Esophagus squamous epithelium (tissue), 4 donors: Measurements from ENCODE around the gene SSRP1.

Source experiments
- POLR2A ChIP-seq, 4 donors: fragments of 450-650 bp; IDR thresholded peaks; one replicate each; pipeline ENCODE4 v1.6.1; 2017; ENCODE audit warnings: antibody characterized with exemption in 4 of 4, mild to moderate bottlenecking in 4 of 4, moderate library complexity in 3 of 4
- TF ChIP-seq, protein P1 (sequence below), 6 experiments: fragments of 450-650 bp in 4 of 6; fragments of 200-600 bp in 2 of 6; sonication (generic) in 2 of 6; IDR thresholded peaks; one replicate each; pipeline ENCODE4 v1.5.1; 2016 to 2019; ENCODE audit warnings: antibody characterized with exemption in 6 of 6, mild to moderate bottlenecking in 4 of 6, moderate library complexity in 4 of 6

DNA sequence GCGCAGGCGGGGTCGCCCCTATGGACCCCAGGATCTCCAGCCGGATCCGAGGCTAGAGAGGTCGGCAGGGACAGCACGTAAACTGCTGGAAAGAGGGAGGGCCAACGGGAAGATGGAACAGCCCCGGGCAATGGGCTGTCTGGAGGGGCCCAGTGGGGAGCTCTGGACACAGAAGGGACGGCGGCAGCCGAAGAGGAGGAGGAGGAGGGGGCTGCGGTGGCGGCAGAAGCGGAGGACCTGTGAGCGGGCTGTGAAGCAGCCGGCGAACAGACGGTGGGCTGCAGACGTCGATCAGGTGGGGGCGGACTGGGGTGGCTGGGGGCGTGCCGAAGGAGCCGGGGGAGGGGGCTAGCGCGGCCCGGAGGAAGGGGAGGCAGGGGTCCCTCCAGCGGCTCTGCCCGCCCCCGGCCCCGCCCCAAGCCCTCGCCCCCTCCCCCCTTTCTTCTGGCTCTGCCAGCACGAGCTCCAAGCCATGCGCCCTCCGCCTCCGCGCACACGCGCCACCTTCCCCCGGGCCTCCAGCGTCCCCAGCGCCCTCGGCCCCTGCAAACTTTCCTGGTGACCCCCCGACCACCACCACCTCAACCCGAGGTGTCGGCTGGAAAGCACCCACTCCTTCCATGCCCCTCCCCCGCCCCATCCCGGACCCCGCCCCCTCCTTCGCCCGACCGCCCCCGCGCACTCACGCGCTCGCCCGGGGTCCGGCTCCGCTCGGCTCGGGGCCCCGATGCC lies 11.4 kb downstream of the SSRP1 start:
- TF ChIP-seq POLR2A (IDR thresholded peaks at IDR 0.05), result no peak
- TF ChIP-seq, protein P1, sequence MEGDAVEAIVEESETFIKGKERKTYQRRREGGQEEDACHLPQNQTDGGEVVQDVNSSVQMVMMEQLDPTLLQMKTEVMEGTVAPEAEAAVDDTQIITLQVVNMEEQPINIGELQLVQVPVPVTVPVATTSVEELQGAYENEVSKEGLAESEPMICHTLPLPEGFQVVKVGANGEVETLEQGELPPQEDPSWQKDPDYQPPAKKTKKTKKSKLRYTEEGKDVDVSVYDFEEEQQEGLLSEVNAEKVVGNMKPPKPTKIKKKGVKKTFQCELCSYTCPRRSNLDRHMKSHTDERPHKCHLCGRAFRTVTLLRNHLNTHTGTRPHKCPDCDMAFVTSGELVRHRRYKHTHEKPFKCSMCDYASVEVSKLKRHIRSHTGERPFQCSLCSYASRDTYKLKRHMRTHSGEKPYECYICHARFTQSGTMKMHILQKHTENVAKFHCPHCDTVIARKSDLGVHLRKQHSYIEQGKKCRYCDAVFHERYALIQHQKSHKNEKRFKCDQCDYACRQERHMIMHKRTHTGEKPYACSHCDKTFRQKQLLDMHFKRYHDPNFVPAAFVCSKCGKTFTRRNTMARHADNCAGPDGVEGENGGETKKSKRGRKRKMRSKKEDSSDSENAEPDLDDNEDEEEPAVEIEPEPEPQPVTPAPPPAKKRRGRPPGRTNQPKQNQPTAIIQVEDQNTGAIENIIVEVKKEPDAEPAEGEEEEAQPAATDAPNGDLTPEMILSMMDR (IDR thresholded peaks at IDR 0.05), result no peak
